CD14-positive monocyte (primary cell): ENCODE data around the gene SV2B. TPM values are rescaled to one million over a fixed set of nuclear protein-coding genes. Genes with fewer than 3 reads are reported as not detected.

Experiments
- DNase-seq, 3 donors: peaks; one replicate each; pipeline ENCODE4 v3.0.0-alpha.2; 2011 to 2022
- H2AFZ ChIP-seq: 2 replicates; pipeline ENCODE4 v1.6.0; 2012; ENCODE audit warnings: mild to moderate bottlenecking, low read depth, low read length, inconsistent platforms; ENCODE audit not compliant: insufficient read depth, poor library complexity, severe bottlenecking
- H3K27ac ChIP-seq, 2 donors: 1 replicate in 1 of 2; 2 replicates in 1 of 2; pipeline ENCODE4 v1.5.1; 2012 to 2013; ENCODE audit warnings: low read length in 2 of 2, control low read depth in 1 of 2, inconsistent platforms in 1 of 2, low read depth in 1 of 2, mild to moderate bottlenecking in 1 of 2
- H3K27me3 ChIP-seq, 2 donors: one replicate each; pipeline versions ENCODE4 v1.6.0 to v1.6.1; 2011 to 2013; ENCODE audit warnings: low read length in 2 of 2; ENCODE audit not compliant: control insufficient read depth in 2 of 2, insufficient read depth in 2 of 2
- H3K36me3 ChIP-seq, 2 donors: replicated peaks in 1 of 2; 1 replicate in 1 of 2; 2 replicates in 1 of 2; pipeline versions ENCODE4 v1.5.1 to v1.6.1; 2012 to 2013; ENCODE audit warnings: low read length in 2 of 2, control low read depth in 1 of 2, inconsistent platforms in 1 of 2, mild to moderate bottlenecking in 1 of 2; ENCODE audit not compliant: insufficient read depth in 2 of 2, control insufficient read depth in 1 of 2
- H3K4me1 ChIP-seq, 2 donors: 1 replicate in 1 of 2; 2 replicates in 1 of 2; pipeline versions ENCODE4 v1.5.1 to v1.6.1; 2012 to 2013; ENCODE audit warnings: low read length in 2 of 2, control low read depth in 1 of 2, inconsistent platforms in 1 of 2, mild to moderate bottlenecking in 1 of 2, moderate library complexity in 1 of 2; ENCODE audit not compliant: insufficient read depth in 2 of 2, control insufficient read depth in 1 of 2
- H3K4me2 ChIP-seq: replicated peaks from 2 replicates; pipeline ENCODE3; 2012; ENCODE audit warnings: low read length, moderate library complexity, mild to moderate bottlenecking; ENCODE audit not compliant: poor library complexity, severe bottlenecking; ENCODE audit errors: extremely low read depth
- H3K4me3 ChIP-seq, 3 experiments: fragments of 200-600 bp in 1 of 3; sonication (generic) in 1 of 3; replicated peaks in 1 of 3; 1 replicate in 2 of 3; 2 replicates in 1 of 3; pipeline ENCODE4 v1.5.1; 2011 to 2013; ENCODE audit warnings: low read length in 3 of 3, mild to moderate bottlenecking in 3 of 3, control low read depth in 2 of 3, low read depth in 2 of 3, inconsistent platforms in 1 of 3, moderate library complexity in 1 of 3
- H3K79me2 ChIP-seq: 2 replicates; pipeline ENCODE4 v1.6.0; 2012; ENCODE audit warnings: mild to moderate bottlenecking, control low read depth, inconsistent platforms, low read length, moderate library complexity; ENCODE audit not compliant: insufficient read depth
- H3K9ac ChIP-seq: 2 replicates; pipeline ENCODE4 v1.6.0; 2017; ENCODE audit warnings: low read length, mild to moderate bottlenecking; ENCODE audit not compliant: insufficient read depth, poor library complexity, severe bottlenecking
- H3K9me3 ChIP-seq, 2 donors: replicated peaks in 1 of 2; 1 replicate in 1 of 2; 2 replicates in 1 of 2; pipeline versions ENCODE4 v1.5.1 to v1.6.1; 2012 to 2013; ENCODE audit warnings: low read length in 2 of 2, control low read depth in 1 of 2; ENCODE audit not compliant: control insufficient read depth in 1 of 2, insufficient read depth in 1 of 2
- H4K20me1 ChIP-seq: 2 replicates; pipeline ENCODE4 v1.6.0; 2012; ENCODE audit warnings: mild to moderate bottlenecking, low read length, control low read depth, moderate library complexity; ENCODE audit not compliant: insufficient read depth
- H3K27ac Mint-ChIP-seq, 7 donors: one replicate each; pipeline ENCODE4 v1.8.0; 2020; ENCODE audit warnings: mild to moderate bottlenecking in 7 of 7, mixed read lengths in 7 of 7, moderate library complexity in 6 of 7, inconsistent platforms in 2 of 7
- H3K27me3 Mint-ChIP-seq, 3 donors: one replicate each; pipeline ENCODE4 v1.8.0; 2021 to 2022; ENCODE audit warnings: low read depth in 3 of 3, mild to moderate bottlenecking in 3 of 3, mixed read lengths in 3 of 3, moderate library complexity in 3 of 3, inconsistent platforms in 1 of 3
- H3K36me3 Mint-ChIP-seq, 2 donors: one replicate each; pipeline ENCODE4 v1.8.0; 2020; ENCODE audit warnings: mixed read lengths in 2 of 2, inconsistent platforms in 1 of 2, mild to moderate bottlenecking in 1 of 2
- H3K4me1 Mint-ChIP-seq: one replicate; pipeline ENCODE4 v1.8.0; 2020; ENCODE audit warnings: mild to moderate bottlenecking, mixed read lengths
- H3K4me3 Mint-ChIP-seq, 2 donors: one replicate each; pipeline ENCODE4 v1.8.0; 2020; ENCODE audit warnings: mild to moderate bottlenecking in 2 of 2, mixed read lengths in 2 of 2, moderate library complexity in 1 of 2
- H3K9me3 Mint-ChIP-seq, 7 donors: one replicate each; pipeline ENCODE4 v1.8.0; 2020 to 2022; ENCODE audit warnings: mixed read lengths in 7 of 7, mild to moderate bottlenecking in 6 of 7, moderate library complexity in 6 of 7, inconsistent platforms in 2 of 7
- CTCF ChIP-seq: fragments of 200-600 bp; IDR thresholded peaks from one replicate; pipeline ENCODE4 v1.8.0; 2022; ENCODE audit warnings: antibody characterized with exemption, mild to moderate bottlenecking
- WGBS: methylation state at CpG from one replicate; pipeline ENCODE4 v1.1.5; 2013; ENCODE audit warnings: missing lambda C conversion rate; ENCODE audit not compliant: insufficient coverage; 5-methylcytosine and 5-hydroxymethylcytosine counted together
- intact Hi-C, 2 donors: fragments of 100-400 bp; cut with micrococcal nuclease; formaldehyde crosslinking; loops; one replicate each; pipeline versions ENCODE4 v1.15.0 to v1.15.1; 2023
- polyA plus RNA-seq, 3 donors: library from polyadenylated mRNA; depleted of rRNA in 1 of 3; unstranded in 2 of 3; stranded (reverse) in 1 of 3; fragments of 300-500 nt in 2 of 3; fragments of >200 nt in 1 of 3; fragmentation: Illumina TruSeq in 2 of 3; gene quantifications; 1 replicate in 2 of 3; 2 replicates in 1 of 3; pipeline ENCODE4 v1.2.3, GENCODE V29; 2012 to 2021

Gene SV2B
- polyA plus RNA-seq, 3 donors: not detected

GRCh38 chr15:91148243-91148642 lies 48.2 kb downstream of the SV2B start:
- Mint-ChIP-seq H3K4me1 (no peaks in the 10 kb centered on the region), H3K27me3 (peaks cover 19 to 39% (median 28%) of the 10 kb centered on the region in 3 donors), H3K4me3 (no peak overlapping the region), H3K9me3 (peaks cover 0 to 5% (median 0%) of the 10 kb centered on the region in 7 donors), H3K36me3 (no peaks in the 10 kb centered on the region), H3K27ac (no peak overlapping the region)
- Histone ChIP-seq H3K36me3 (no peaks in the 10 kb centered on the region), H3K27ac (no peak overlapping the region), H4K20me1 (no peaks in the 10 kb centered on the region), H3K9ac (no peak overlapping the region), H3K9me3 (no peaks in the 10 kb centered on the region), H3K4me3 (no peak overlapping the region), H3K79me2 (no peaks in the 10 kb centered on the region), H2AFZ (no peak overlapping the region), H3K4me1 (no peaks in the 10 kb centered on the region), H3K4me2 (no peak overlapping the region), H3K27me3 (peaks cover 0 to 10% of the 10 kb centered on the region in 2 donors)
- WGBS: 94% methylated on average over 2 of the region's 4 CpGs
- DNase-seq: no peak
- TF ChIP-seq CTCF: no peak
- intact Hi-C loops: no loop called here

GRCh38 chr15:91150502-91151160 lies 50.6 kb downstream of the SV2B start:
- H3K27me3 ChIP-seq: peaks cover 3 to 10% of the 10 kb centered on the region in 2 donors
- no peaks in the 10 kb centered on the region for H4K20me1 ChIP-seq
- H3K9me3 ChIP-seq: no peaks in the 10 kb centered on the region
- H3K36me3 ChIP-seq: no peaks in the 10 kb centered on the region
- no peak for DNase-seq
- no peak overlapping the region for H3K27ac ChIP-seq
- Mint-ChIP-seq H3K4me1 (no peaks in the 10 kb centered on the region), H3K27me3 (peaks cover 18 to 41% (median 27%) of the 10 kb centered on the region in 3 donors), H3K36me3 (no peaks in the 10 kb centered on the region), H3K9me3 (peaks cover 0 to 5% (median 0%) of the 10 kb centered on the region in 7 donors), H3K27ac (no peak overlapping the region), H3K4me3 (no peak overlapping the region)
- WGBS: no CpG with 5 or more reads among the region's 4 CpGs
- TF ChIP-seq CTCF: no peak
- no peak overlapping the region for H3K4me3 ChIP-seq
- intact Hi-C loops: no loop called here
- H3K79me2 ChIP-seq: no peaks in the 10 kb centered on the region
- no peak overlapping the region for H3K4me2 ChIP-seq
- no peak overlapping the region for H3K9ac ChIP-seq
- no peaks in the 10 kb centered on the region for H3K4me1 ChIP-seq
- H2AFZ ChIP-seq: no peak overlapping the region
